Measurements from ENCODE around the gene GFI1.

DNA sequence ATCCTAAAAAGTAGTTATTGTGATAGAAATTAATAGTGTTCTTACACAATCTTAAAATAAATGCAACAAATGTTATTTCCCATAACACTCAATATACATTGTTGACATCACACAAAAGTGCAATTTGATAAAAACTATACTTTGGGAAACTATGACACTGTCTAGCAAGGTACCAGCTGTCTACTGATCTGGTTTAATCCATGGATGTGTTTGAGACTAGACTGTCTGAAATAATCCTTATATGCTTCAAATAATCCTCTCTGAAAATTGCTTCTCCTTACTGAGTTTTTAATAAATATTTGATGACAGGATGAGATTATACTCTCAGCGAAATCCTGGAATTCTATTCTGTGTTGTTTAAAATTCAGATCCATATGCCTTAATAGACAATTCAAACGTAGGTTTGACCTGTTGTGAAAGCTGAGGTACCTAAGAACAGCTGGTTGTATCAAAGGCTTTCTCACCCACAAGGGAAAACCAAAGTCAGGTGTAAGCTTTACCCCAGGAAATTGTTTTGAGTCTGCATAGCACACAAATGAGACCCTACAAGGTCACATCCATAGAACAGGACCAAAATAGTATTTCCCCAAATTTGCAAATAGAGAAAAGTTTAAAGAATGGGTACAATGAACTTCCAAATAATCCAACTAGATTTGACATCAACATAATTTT is 8.8 kb upstream of the GFI1 start:
- TF ChIP-seq YY1 (IDR thresholded peaks at IDR 0.05; ENCODE audit: insufficient read depth, insufficient read length) (no peak), ZNF274 (IDR thresholded peaks at IDR 0.05; ENCODE audit: low read depth, low read length) (no peak)
